Liver (tissue), 3 donors: ENCODE data around the gene GUCA1A.

Experiments
- CTCF ChIP-seq: fragments of 150-350 bp; IDR thresholded peaks from 2 replicates; pipeline ENCODE4 v1.5.1; 2017; ENCODE audit warnings: improper control_type of control experiment, low read depth, low read length; ENCODE audit not compliant: missing input control
- EGR1 ChIP-seq, 2 donors: IDR thresholded peaks; 2 replicates each; pipeline ENCODE4 v1.6.1; 2016 to 2018; ENCODE audit warnings: antibody characterized with exemption in 2 of 2, low read depth in 2 of 2
- FOXA1 ChIP-seq: IDR thresholded peaks from 2 replicates; pipeline ENCODE4 v1.6.1; 2016; ENCODE audit warnings: antibody characterized with exemption
- GABPA ChIP-seq, 2 donors: IDR thresholded peaks in 1 of 2; conservative IDR thresholded peaks in 1 of 2; 2 replicates each; pipeline ENCODE4 v1.6.1; 2016; ENCODE audit warnings: antibody characterized with exemption in 2 of 2, mild to moderate bottlenecking in 1 of 2, moderate library complexity in 1 of 2
- HNF4A ChIP-seq, 2 donors: conservative IDR thresholded peaks; 2 replicates each; pipeline ENCODE4 v1.6.1; 2016; ENCODE audit warnings: antibody characterized with exemption in 2 of 2, mild to moderate bottlenecking in 2 of 2
- JUND ChIP-seq, 2 donors: IDR thresholded peaks; 2 replicates each; pipeline ENCODE4 v1.6.1; 2016; ENCODE audit warnings: antibody characterized with exemption in 2 of 2
- RAD21 ChIP-seq, 2 donors: IDR thresholded peaks; 2 replicates each; pipeline ENCODE4 v1.6.1; 2016; ENCODE audit warnings: antibody characterized with exemption in 2 of 2, mild to moderate bottlenecking in 2 of 2
- REST ChIP-seq: IDR thresholded peaks from 2 replicates; pipeline ENCODE4 v1.6.1; 2016; ENCODE audit warnings: antibody characterized with exemption, mild to moderate bottlenecking
- SP1 ChIP-seq: IDR thresholded peaks from 2 replicates; pipeline ENCODE4 v1.6.1; 2018; ENCODE audit warnings: antibody characterized with exemption, mild to moderate bottlenecking
- TAF1 ChIP-seq: conservative IDR thresholded peaks from 2 replicates; pipeline ENCODE4 v1.6.1; 2016; ENCODE audit warnings: antibody characterized with exemption, mild to moderate bottlenecking
- YY1 ChIP-seq: IDR thresholded peaks from 2 replicates; pipeline ENCODE4 v1.6.1; 2016; ENCODE audit warnings: antibody characterized with exemption, mild to moderate bottlenecking
- donor health status: healthy.
- donor health status: healthy.

GRCh38 chr6:42142118-42142835 is 30.9 kb upstream of the GUCA1A start, which contains the start of gene C6orf132:
- TF ChIP-seq CTCF (no peak), RAD21 (IDR thresholded peaks at IDR 0.05) (no peak), TAF1 (no peak), FOXA1 (no peak), SP1 (no peak), REST (no peak), JUND (IDR thresholded peaks at IDR 0.05) (no peak), EGR1 (IDR thresholded peaks at IDR 0.05; ENCODE audit: low read depth in 2 of 2) (no peak), GABPA (IDR thresholded peaks at IDR 0.05 in 1 of 2, conservative IDR thresholded peaks at IDR 0.05 in 1 of 2) (no peak), YY1 (no peak), HNF4A (conservative IDR thresholded peaks at IDR 0.05) (no peak)
